SK-N-SH treated with all-trans-retinoic acid at 6 μM for 48 hours (cell line): Measurements from ENCODE around the gene AAMP.
A peak's percentile ranks its signal among the peaks of the same experiment; 100 is the strongest.

Source experiments
- ATAC-seq: fragments of 200-7000 bp; cut with Tn5 transposase; 3 replicates; pipeline ENCODE4 v1.9.1; 2020; ENCODE audit warnings: mild to moderate bottlenecking, moderate library complexity
- BACH2 ChIP-seq: fragments of 250-450 bp; sonication (Bioruptor Pico); IDR thresholded peaks from 2 replicates; pipeline ENCODE4 v1.9.0; 2021; ENCODE audit warnings: mild to moderate bottlenecking, borderline replicate concordance
- CREB5 ChIP-seq: fragments of 250-450 bp; sonication (Bioruptor Pico); IDR thresholded peaks from 2 replicates; pipeline ENCODE4 v1.5.1; 2020; ENCODE audit warnings: low read depth, mild to moderate bottlenecking, moderate library complexity
- CSRNP3 ChIP-seq: fragments of 250-450 bp; sonication (Bioruptor Pico); IDR thresholded peaks from 2 replicates; pipeline ENCODE4 v1.5.1; 2021; ENCODE audit warnings: mild to moderate bottlenecking, moderate library complexity
- ESRRG ChIP-seq: fragments of 250-450 bp; sonication (Bioruptor Pico); IDR thresholded peaks from 2 replicates; pipeline ENCODE4 v1.6.1; 2021; ENCODE audit warnings: mild to moderate bottlenecking
- GLIS3 ChIP-seq: fragments of 250-450 bp; sonication (Bioruptor Pico); IDR thresholded peaks from 2 replicates; pipeline ENCODE4 v1.5.0; 2020; ENCODE audit warnings: mild to moderate bottlenecking, moderate library complexity
- ISL1 ChIP-seq: fragments of 250-450 bp; sonication (Bioruptor Pico); IDR thresholded peaks from 2 replicates; pipeline ENCODE4 v2.1.2; 2022; ENCODE audit warnings: mild to moderate bottlenecking, moderate library complexity
- OSR1 ChIP-seq: fragments of 250-450 bp; sonication (Bioruptor Pico); IDR thresholded peaks from 2 replicates; pipeline ENCODE4 v1.8.0; 2022; ENCODE audit warnings: moderate library complexity, mild to moderate bottlenecking, inconsistent platforms
- POU6F1 ChIP-seq: fragments of 250-450 bp; sonication (Bioruptor Pico); IDR thresholded peaks from 2 replicates; pipeline ENCODE4 v1.8.0; 2021; ENCODE audit warnings: low read depth, mild to moderate bottlenecking, moderate library complexity, borderline replicate concordance
- RARB ChIP-seq: fragments of 250-450 bp; sonication (Bioruptor Pico); IDR thresholded peaks from 2 replicates; pipeline ENCODE4 v1.8.0; 2021; ENCODE audit warnings: mild to moderate bottlenecking, moderate library complexity
- SNAI2 ChIP-seq: fragments of 250-450 bp; sonication (Bioruptor Pico); IDR thresholded peaks from 2 replicates; pipeline ENCODE4 v1.5.0; 2020; ENCODE audit warnings: mild to moderate bottlenecking, moderate library complexity
- TCF4 ChIP-seq: fragments of 250-450 bp; sonication (Bioruptor Pico); IDR thresholded peaks from 2 replicates; pipeline ENCODE4 v1.8.0; 2021; ENCODE audit warnings: mild to moderate bottlenecking, moderate library complexity, borderline replicate concordance
- TOX ChIP-seq: fragments of 250-450 bp; sonication (Bioruptor Pico); IDR thresholded peaks from 2 replicates; pipeline ENCODE4 v1.8.0; 2021; ENCODE audit warnings: mild to moderate bottlenecking, moderate library complexity, borderline replicate concordance
- TSHZ2 ChIP-seq: fragments of 250-450 bp; sonication (Bioruptor Pico); IDR thresholded peaks from 2 replicates; pipeline ENCODE4 v1.5.0; 2020; ENCODE audit warnings: mild to moderate bottlenecking, moderate library complexity
- ZC3H10 ChIP-seq: fragments of 250-450 bp; sonication (Bioruptor Pico); IDR thresholded peaks from 2 replicates; pipeline ENCODE4 v1.5.1; 2021; ENCODE audit warnings: mild to moderate bottlenecking, moderate library complexity
- ZFP3 ChIP-seq: fragments of 250-450 bp; sonication (Bioruptor Pico); IDR thresholded peaks from 2 replicates; pipeline ENCODE4 v1.5.0; 2020; ENCODE audit warnings: mild to moderate bottlenecking, moderate library complexity
- ZFP30 ChIP-seq: fragments of 450-650 bp; formaldehyde crosslinking; IDR thresholded peaks from 2 replicates; pipeline ENCODE4 v1.5.0; 2022; ENCODE audit warnings: mild to moderate bottlenecking, moderate library complexity
- ZNF565 ChIP-seq: fragments of 450-650 bp; formaldehyde crosslinking; conservative IDR thresholded peaks from 2 replicates; pipeline ENCODE4 v1.5.0; 2020; ENCODE audit warnings: low read depth, mild to moderate bottlenecking, moderate library complexity
- ZNF70 ChIP-seq: fragments of 450-650 bp; formaldehyde crosslinking; IDR thresholded peaks from 2 replicates; pipeline ENCODE4 v1.5.0; 2020; ENCODE audit warnings: mild to moderate bottlenecking, moderate library complexity

The AAMP gene

GRCh38 chr2:218259099-218259961 is 10.6 kb downstream of the AAMP start:
- peak; percentile 75; the same call in 1 of the 2 replicates for TF ChIP-seq TCF4 (CRISPR knock-in tag)
- 0 out of 2 replicates have a peak, but pooled peaks have one; percentile 27 for TF ChIP-seq ISL1 (CRISPR knock-in tag)
- TF ChIP-seq GLIS3 (CRISPR knock-in tag), result no peak
- no peak for TF ChIP-seq ZFP30 (CRISPR knock-in tag)
- 0 out of 2 replicates have a peak, but pooled peaks have one; percentile 59 for TF ChIP-seq TSHZ2 (CRISPR knock-in tag)
- peak; percentile 48; the same call in 1 of the 2 replicates for TF ChIP-seq CREB5 (CRISPR knock-in tag)
- ATAC-seq, result peak; percentile 80

GRCh38 chr2:218257390-218257981 is 12.5 kb downstream of the AAMP start:
- ATAC-seq, result no peak; the same call in 2 of the 3 replicates
- TF ChIP-seq RARB (CRISPR knock-in tag), result no peak
- TF ChIP-seq POU6F1, result no peak
- TF ChIP-seq CREB5 (CRISPR knock-in tag), result no peak
- no peak for TF ChIP-seq ZFP3 (CRISPR knock-in tag)
- TF ChIP-seq ESRRG (CRISPR knock-in tag), result no peak
- TF ChIP-seq ZFP30 (CRISPR knock-in tag), result no peak
- no peak for TF ChIP-seq TOX (CRISPR knock-in tag)
- no peak for TF ChIP-seq ZNF70 (CRISPR knock-in tag)
- TF ChIP-seq ZC3H10 (CRISPR knock-in tag), result no peak
- no peak for TF ChIP-seq SNAI2 (CRISPR knock-in tag)
- TF ChIP-seq ZNF565 (CRISPR knock-in tag), result no peak
- TF ChIP-seq BACH2 (CRISPR knock-in tag), result no peak
- TF ChIP-seq CSRNP3 (CRISPR knock-in tag), result no peak
- no peak for TF ChIP-seq TCF4 (CRISPR knock-in tag)
- no peak for TF ChIP-seq OSR1 (CRISPR knock-in tag)
- no peak for TF ChIP-seq TSHZ2 (CRISPR knock-in tag)
